ENCODE data around the gene MORN4. TPM values are rescaled to one million over a fixed set of nuclear protein-coding genes. Genes with fewer than 3 reads are reported as not detected.
A peak's percentile ranks its signal among the peaks of the same experiment; 100 is the strongest.
"Not testable (repeated sequence)": the region's sequence is repeated elsewhere in the genome, so short reads cannot be mapped to it uniquely, and the experiment has no call there.

Gene MORN4
- total and polyA plus RNA-seq, 11 donors, result 7.2 to 31.7 (median 12.8) TPM

DNA sequence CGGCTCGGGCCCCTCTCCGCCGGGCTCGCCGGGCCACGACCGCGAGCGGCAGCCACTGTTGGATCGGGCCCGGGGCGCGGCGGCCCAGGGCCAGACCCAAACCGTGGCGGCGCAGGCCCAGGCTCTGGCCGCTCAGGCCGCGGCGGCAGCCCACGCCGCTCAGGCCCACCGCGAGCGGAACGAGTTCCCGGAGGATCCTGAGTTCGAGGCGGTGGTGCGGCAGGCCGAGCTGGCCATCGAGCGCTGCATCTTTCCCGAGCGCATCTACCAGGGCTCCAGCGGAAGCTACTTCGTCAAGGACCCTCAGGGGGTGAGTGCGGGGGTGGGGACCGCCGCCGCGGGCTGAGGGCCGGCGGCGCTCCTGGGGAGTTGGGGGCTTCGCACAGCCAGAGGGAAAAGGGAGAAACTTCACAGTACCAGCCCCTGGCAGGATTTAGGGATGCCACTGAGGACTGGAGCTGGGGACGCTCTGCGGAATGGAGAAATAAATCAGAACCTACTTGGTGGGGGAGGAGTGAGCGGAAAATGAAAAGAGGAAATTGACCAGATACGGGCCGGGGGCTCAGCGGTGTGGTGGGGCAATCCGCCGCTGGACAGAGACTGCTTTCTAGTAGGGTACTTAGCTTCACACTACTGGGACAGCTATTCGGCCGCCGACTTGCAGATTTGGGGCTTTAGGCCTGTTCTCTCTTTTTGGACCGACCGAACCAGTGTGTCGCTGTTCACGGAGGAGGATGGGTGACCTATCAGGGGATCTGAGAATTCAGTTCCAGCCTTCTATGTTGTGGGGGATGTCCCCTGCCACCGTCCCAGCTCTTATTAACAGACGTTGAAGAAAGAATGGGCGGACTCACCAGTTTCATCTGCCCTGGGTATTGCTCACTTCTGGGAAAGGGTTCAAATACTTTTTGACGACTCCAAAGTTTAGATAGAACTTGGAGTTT lies 7.8 kb upstream of the MORN4 start:
- H3K36me3 ChIP-seq, result peaks cover 0 to 28% (median 16%) of the 10 kb centered on the region in 9 donors
- ATAC-seq (peak in 2 of 4 donors; percentile 59 to 66), DNase-seq (peak; percentile 17 to 67 (median 37))
- H3K4me3 ChIP-seq, result peak overlapping the region; percentile 32 to 93 (median 84)
- peak overlapping the region; percentile 41 to 90 (median 78) for H3K27ac ChIP-seq
- H3K9me3 ChIP-seq, result no peaks in the 10 kb centered on the region
- peaks cover 0 to 21% (median 12%) of the 10 kb centered on the region in 12 donors for H3K4me1 ChIP-seq
- no peaks in the 10 kb centered on the region for H3K27me3 ChIP-seq
- no peak for TF ChIP-seq POLR2A (IDR thresholded peaks at IDR 0.05)
- TF ChIP-seq, protein P1, sequence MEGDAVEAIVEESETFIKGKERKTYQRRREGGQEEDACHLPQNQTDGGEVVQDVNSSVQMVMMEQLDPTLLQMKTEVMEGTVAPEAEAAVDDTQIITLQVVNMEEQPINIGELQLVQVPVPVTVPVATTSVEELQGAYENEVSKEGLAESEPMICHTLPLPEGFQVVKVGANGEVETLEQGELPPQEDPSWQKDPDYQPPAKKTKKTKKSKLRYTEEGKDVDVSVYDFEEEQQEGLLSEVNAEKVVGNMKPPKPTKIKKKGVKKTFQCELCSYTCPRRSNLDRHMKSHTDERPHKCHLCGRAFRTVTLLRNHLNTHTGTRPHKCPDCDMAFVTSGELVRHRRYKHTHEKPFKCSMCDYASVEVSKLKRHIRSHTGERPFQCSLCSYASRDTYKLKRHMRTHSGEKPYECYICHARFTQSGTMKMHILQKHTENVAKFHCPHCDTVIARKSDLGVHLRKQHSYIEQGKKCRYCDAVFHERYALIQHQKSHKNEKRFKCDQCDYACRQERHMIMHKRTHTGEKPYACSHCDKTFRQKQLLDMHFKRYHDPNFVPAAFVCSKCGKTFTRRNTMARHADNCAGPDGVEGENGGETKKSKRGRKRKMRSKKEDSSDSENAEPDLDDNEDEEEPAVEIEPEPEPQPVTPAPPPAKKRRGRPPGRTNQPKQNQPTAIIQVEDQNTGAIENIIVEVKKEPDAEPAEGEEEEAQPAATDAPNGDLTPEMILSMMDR (IDR thresholded peaks at IDR 0.05), result no peak
- intact Hi-C loops (cut with DNase I), result loop anchor here in 1 of 10 donors (5.0 kb wide), 1 partner anchor 46 kb away; the partner anchor contains the start of gene AVPI1
- 1 to 2% (median 1%) methylated on average over 63 to 67 of the region's 67 CpGs for WGBS, 4 donors

DNA sequence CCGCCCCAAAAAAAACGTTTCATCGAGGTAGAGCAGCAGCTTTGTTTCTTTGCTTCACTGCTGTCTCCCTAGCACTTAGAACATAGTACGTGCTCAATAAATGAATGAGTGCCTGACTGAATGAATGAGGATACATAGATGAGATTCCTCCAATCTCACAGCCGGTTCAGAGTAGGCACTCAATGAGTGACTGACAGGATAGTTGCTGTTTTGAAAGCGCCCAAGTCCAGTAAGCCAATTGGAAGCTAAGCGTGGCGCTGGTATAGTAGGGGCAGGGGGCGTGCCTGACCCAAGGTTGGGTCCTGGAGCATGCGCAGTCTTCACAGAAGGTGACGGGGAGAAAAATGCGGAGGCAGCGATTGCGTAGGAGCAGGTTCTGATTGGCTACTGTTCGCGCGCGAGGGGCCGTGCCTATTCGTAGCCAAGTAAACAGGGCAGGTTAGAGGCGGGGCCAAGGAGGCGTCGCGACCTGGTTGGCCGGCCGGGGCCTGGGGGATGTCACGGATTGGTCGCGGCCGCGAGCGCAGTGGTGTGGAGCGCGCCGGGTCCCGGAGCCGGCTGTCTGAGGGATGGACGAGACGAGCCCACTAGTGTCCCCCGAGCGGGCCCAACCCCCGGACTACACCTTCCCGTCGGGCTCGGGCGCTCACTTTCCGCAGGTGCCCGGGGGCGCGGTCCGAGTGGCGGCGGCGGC lies 7.0 kb upstream of the MORN4 start, which contains the start of gene PI4K2A:
PI4K2A (plus strand) TSS at position 498 of the 694 bp plus-strand sequence; CDS start at position 570, 72 bp downstream.
- WGBS, 4 donors, result 2 to 5% (median 3%) methylated on average over 26 to 54 of the region's 54 CpGs
- Histone ChIP-seq H3K4me1 (peaks cover 0 to 21% (median 12%) of the 10 kb centered on the region in 12 donors), H3K9me3 (no peaks in the 10 kb centered on the region), H3K36me3 (peaks cover 0 to 21% (median 10%) of the 10 kb centered on the region in 9 donors), H3K27me3 (no peaks in the 10 kb centered on the region), H3K27ac (peak within 1 kb of the TSS; percentile 41 to 90 (median 78)), H3K4me3 (peak within 1 kb of the TSS; percentile 32 to 93 (median 84))
- DNase-seq (peak; percentile 99 to 100 (median 99)), ATAC-seq (peak; percentile 99 to 100 (median 100))
- intact Hi-C loops (cut with DNase I), result loop anchor here in 1 of 10 donors (5.0 kb wide), 1 partner anchor 47 kb away; the partner anchor contains the start of gene AVPI1
- TF ChIP-seq POLR2A (IDR thresholded peaks at IDR 0.05), result peak; percentile 70 to 92
- TF ChIP-seq, protein P1 (IDR thresholded peaks at IDR 0.05), result no peak

DNA sequence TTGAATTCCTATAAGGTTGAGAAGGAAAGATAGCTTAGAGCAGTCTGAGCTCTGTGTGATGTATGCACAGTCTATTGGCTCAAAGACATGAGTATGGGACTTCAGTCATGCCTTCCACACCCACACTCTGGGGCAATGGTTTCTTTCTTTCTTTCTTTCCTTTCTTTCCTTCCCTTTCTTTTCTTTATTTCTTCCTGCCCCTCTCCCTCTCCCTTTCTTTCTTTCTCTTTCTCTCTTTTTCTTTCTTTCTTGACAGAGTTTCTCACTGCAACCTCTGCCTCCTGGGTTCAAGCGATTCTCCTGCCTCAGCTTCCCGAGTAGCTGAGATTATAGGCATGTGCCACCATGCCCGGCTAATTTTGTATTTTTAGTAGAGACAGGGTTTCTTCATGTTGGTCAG lies 5.8 kb upstream of the MORN4 start:
- WGBS, 4 donors, result 86 to 94% (median 87%) methylated on average over 3 of the region's 3 CpGs
- H3K36me3 ChIP-seq; H3K27me3 ChIP-seq; H3K9me3 ChIP-seq; ATAC-seq; H3K4me3 ChIP-seq; intact Hi-C loops (cut with DNase I); H3K27ac ChIP-seq; DNase-seq: not testable (repeated sequence)
- peaks cover 0 to 21% (median 12%) of the 10 kb centered on the region in 12 donors for H3K4me1 ChIP-seq

DNA sequence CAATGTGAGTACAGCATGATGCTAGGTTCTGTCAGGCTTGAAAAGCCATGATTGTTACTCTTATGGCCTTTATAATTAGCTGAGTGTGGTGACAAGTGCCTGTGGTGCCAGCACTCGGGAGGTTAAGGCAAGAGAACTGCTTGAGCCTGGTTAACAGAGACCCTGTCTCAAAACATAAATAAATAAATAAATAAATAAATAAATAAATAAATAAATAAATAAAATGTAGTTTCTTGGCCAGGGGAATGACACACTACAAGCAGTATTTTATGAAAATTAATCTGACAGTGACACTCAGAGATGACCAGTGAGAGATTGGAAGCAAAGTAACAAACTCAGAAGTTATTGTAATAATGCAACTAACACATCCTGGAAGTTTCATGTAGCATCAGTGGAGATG lies 2.3 kb upstream of the MORN4 start:
- H3K36me3 ChIP-seq, result no peaks in the 10 kb centered on the region
- peaks cover 0 to 18% (median 5%) of the 10 kb centered on the region in 12 donors for H3K4me1 ChIP-seq
- TF ChIP-seq, protein P1 (IDR thresholded peaks at IDR 0.05), result no peak
- TF ChIP-seq POLR2A (IDR thresholded peaks at IDR 0.05), result no peak
- H3K27me3 ChIP-seq, result no peaks in the 10 kb centered on the region
- 86 to 95% (median 91%) methylated on average over 1 of the region's 1 CpG for WGBS, 4 donors
- intact Hi-C loops (cut with DNase I), result no loop called here
- DNase-seq (no peak), ATAC-seq (no peak)
- no peak overlapping the region for H3K4me3 ChIP-seq
- H3K9me3 ChIP-seq, result no peaks in the 10 kb centered on the region
- no peak overlapping the region for H3K27ac ChIP-seq

All from heart left ventricle (tissue), 16 donors.